H9 (cell line): Measurements from ENCODE around the gene WT1. TPM values are rescaled to one million over a fixed set of nuclear protein-coding genes. Genes with fewer than 3 reads are reported as not detected.

Experiments
- DNase-seq: peaks from one replicate; pipeline ENCODE4 v3.0.0-alpha.2; 2017
- H2AFZ ChIP-seq: one replicate; pipeline ENCODE4 v1.6.1; 2013; ENCODE audit warnings: mild to moderate bottlenecking, low read length, control low read depth, moderate library complexity
- H2AK5ac ChIP-seq: 2 replicates; pipeline ENCODE4 v1.6.1; 2013; ENCODE audit warnings: low read length, control low read depth, mixed read lengths; ENCODE audit not compliant: insufficient read length
- H2BK120ac ChIP-seq: one replicate; pipeline ENCODE4 v1.6.1; 2013; ENCODE audit warnings: low read depth, mild to moderate bottlenecking, low read length, control low read depth, inconsistent platforms; ENCODE audit not compliant: poor library complexity, severe bottlenecking
- H2BK12ac ChIP-seq: 2 replicates; pipeline ENCODE4 v1.6.1; 2013; ENCODE audit warnings: low read length, control low read depth, mixed read lengths, low read depth; ENCODE audit not compliant: insufficient read length
- H2BK15ac ChIP-seq: 2 replicates; pipeline ENCODE4 v1.6.1; 2013; ENCODE audit warnings: low read depth, low read length, control low read depth
- H2BK20ac ChIP-seq: one replicate; pipeline ENCODE4 v1.6.1; 2013; ENCODE audit warnings: low read depth, mild to moderate bottlenecking, low read length, control low read depth, inconsistent platforms; ENCODE audit not compliant: poor library complexity, severe bottlenecking
- H2BK5ac ChIP-seq: 2 replicates; pipeline ENCODE4 v1.6.1; 2013; ENCODE audit warnings: low read length, control low read depth, mixed read lengths; ENCODE audit not compliant: insufficient read length
- H3K14ac ChIP-seq: 2 replicates; pipeline ENCODE4 v1.6.1; 2013; ENCODE audit warnings: low read length, control low read depth; ENCODE audit not compliant: insufficient read depth
- H3K18ac ChIP-seq: 2 replicates; pipeline ENCODE4 v1.6.1; 2013; ENCODE audit warnings: low read depth, mild to moderate bottlenecking, mixed read lengths, low read length, control low read depth; ENCODE audit not compliant: insufficient read length
- H3K23ac ChIP-seq: 2 replicates; pipeline ENCODE4 v1.6.1; 2013; ENCODE audit warnings: low read length, control low read depth, mixed read lengths, low read depth; ENCODE audit not compliant: insufficient read length
- H3K23me2 ChIP-seq: 2 replicates; pipeline ENCODE4 v1.6.1; 2013; ENCODE audit warnings: low read depth, mild to moderate bottlenecking, mixed read lengths, low read length, control low read depth; ENCODE audit not compliant: insufficient read length, poor library complexity, severe bottlenecking
- H3K27ac ChIP-seq: 2 replicates; pipeline ENCODE4 v1.5.1; 2013; ENCODE audit warnings: low read length, control low read depth, mixed read lengths, low read depth; ENCODE audit not compliant: insufficient read length
- H3K27me3 ChIP-seq: 2 replicates; pipeline ENCODE4 v1.6.1; 2013; ENCODE audit warnings: low read length, control low read depth, inconsistent platforms; ENCODE audit not compliant: insufficient read depth
- H3K4ac ChIP-seq: 2 replicates; pipeline ENCODE4 v1.6.1; 2013; ENCODE audit warnings: low read depth, mild to moderate bottlenecking, control low read depth, inconsistent platforms, low read length, moderate library complexity
- H3K4me1 ChIP-seq: 2 replicates; pipeline ENCODE4 v1.6.1; 2013; ENCODE audit warnings: low read length, control low read depth, inconsistent platforms; ENCODE audit not compliant: insufficient read depth
- H3K4me2 ChIP-seq: 2 replicates; pipeline ENCODE4 v1.6.1; 2013; ENCODE audit warnings: low read length, control low read depth, mixed read lengths; ENCODE audit not compliant: insufficient read length, insufficient read depth
- H3K56ac ChIP-seq: 2 replicates; pipeline ENCODE4 v1.6.1; 2013; ENCODE audit warnings: low read depth, mild to moderate bottlenecking, mixed read lengths, low read length, control low read depth; ENCODE audit not compliant: insufficient read length
- H3K79me1 ChIP-seq: 2 replicates; pipeline ENCODE4 v1.6.1; 2013; ENCODE audit warnings: low read depth, mild to moderate bottlenecking, moderate library complexity, low read length, control low read depth, inconsistent platforms; ENCODE audit not compliant: insufficient read depth, poor library complexity, severe bottlenecking
- H3K79me2 ChIP-seq: 2 replicates; pipeline ENCODE4 v1.6.1; 2013; ENCODE audit warnings: low read length, control low read depth, inconsistent platforms; ENCODE audit not compliant: insufficient read depth
- H3K9ac ChIP-seq: 2 replicates; pipeline ENCODE4 v1.6.1; 2013; ENCODE audit warnings: low read length, control low read depth, mixed read lengths; ENCODE audit not compliant: insufficient read length; ENCODE audit errors: extremely low read depth
- H3K9me3 ChIP-seq: one replicate; pipeline ENCODE4 v1.6.1; 2013; ENCODE audit warnings: low read depth, low read length, inconsistent platforms; ENCODE audit not compliant: control insufficient read depth
- H3T11ph ChIP-seq: one replicate; pipeline ENCODE4 v1.6.1; 2013; ENCODE audit warnings: mild to moderate bottlenecking, low read length, control low read depth, inconsistent platforms
- H4K20me1 ChIP-seq: one replicate; pipeline ENCODE4 v1.6.1; 2013; ENCODE audit not compliant: control insufficient read depth, insufficient read length, insufficient read depth
- H4K5ac ChIP-seq: 2 replicates; pipeline ENCODE4 v1.6.1; 2013; ENCODE audit warnings: low read depth, mild to moderate bottlenecking, mixed read lengths, low read length, control low read depth; ENCODE audit not compliant: insufficient read length
- H4K8ac ChIP-seq: replicated peaks from 2 replicates; pipeline ENCODE4 v1.6.1; 2013; ENCODE audit warnings: low read length, control low read depth, mixed read lengths, low read depth; ENCODE audit not compliant: insufficient read length
- H4K91ac ChIP-seq: 2 replicates; pipeline ENCODE4 v1.6.1; 2013; ENCODE audit warnings: low read depth, mild to moderate bottlenecking, moderate library complexity, mixed read lengths, low read length, control low read depth; ENCODE audit not compliant: insufficient read length
- H3K27ac Mint-ChIP-seq, 3 experiments: 2 replicates in 2 of 3; 3 replicates in 1 of 3; pipeline ENCODE4 v1.8.0; 2020 to 2021; ENCODE audit warnings: mixed read lengths in 3 of 3, mild to moderate bottlenecking in 1 of 3, moderate library complexity in 1 of 3
- H3K27me3 Mint-ChIP-seq: 2 replicates; pipeline ENCODE4 v1.8.0; 2021; ENCODE audit warnings: low read depth, mild to moderate bottlenecking, moderate library complexity, mixed read lengths
- H3K36me3 Mint-ChIP-seq, 3 experiments: 2 replicates in 2 of 3; 3 replicates in 1 of 3; pipeline ENCODE4 v1.8.0; 2020 to 2021; ENCODE audit warnings: low read depth in 3 of 3, mixed read lengths in 3 of 3; ENCODE audit not compliant: insufficient read depth in 1 of 3
- H3K4me1 Mint-ChIP-seq, 2 experiments: 2 replicates each; pipeline ENCODE4 v1.8.0; 2020; ENCODE audit warnings: mixed read lengths in 2 of 2
- H3K4me3 Mint-ChIP-seq, 2 experiments: 2 replicates in 1 of 2; 3 replicates in 1 of 2; pipeline ENCODE4 v1.8.0; 2020 to 2021; ENCODE audit warnings: mild to moderate bottlenecking in 2 of 2, mixed read lengths in 2 of 2, moderate library complexity in 1 of 2
- H3K9me3 Mint-ChIP-seq, 2 experiments: 2 replicates in 1 of 2; 3 replicates in 1 of 2; pipeline ENCODE4 v1.8.0; 2020; ENCODE audit warnings: mild to moderate bottlenecking in 2 of 2, mixed read lengths in 2 of 2, moderate library complexity in 1 of 2
- WGBS: extraction: QIAGEN DNeasy Blood & Tissue Kit; methylation state at CpG from one replicate; pipeline ENCODE4 v1.1.7; 2013; ENCODE audit warnings: missing lambda C conversion rate, low lambda C conversion rate, mixed read lengths; ENCODE audit not compliant: insufficient read length; ENCODE audit errors: extremely low coverage; 5-methylcytosine and 5-hydroxymethylcytosine counted together
- total RNA-seq: library from RNA; stranded (reverse); gene quantifications from 2 replicates; pipeline ENCODE4 v1.2.1, GENCODE V29; 2021
- TF ChIP-seq, protein P1 (sequence below): fragments of 200-600 bp; sonication (generic); conservative IDR thresholded peaks from 3 replicates; pipeline ENCODE4 v1.8.0; 2021; ENCODE audit warnings: antibody characterized with exemption, mild to moderate bottlenecking

WT1 gene
- total RNA-seq, 1 experiment from 2014 or later: 0.20 TPM

DNA sequence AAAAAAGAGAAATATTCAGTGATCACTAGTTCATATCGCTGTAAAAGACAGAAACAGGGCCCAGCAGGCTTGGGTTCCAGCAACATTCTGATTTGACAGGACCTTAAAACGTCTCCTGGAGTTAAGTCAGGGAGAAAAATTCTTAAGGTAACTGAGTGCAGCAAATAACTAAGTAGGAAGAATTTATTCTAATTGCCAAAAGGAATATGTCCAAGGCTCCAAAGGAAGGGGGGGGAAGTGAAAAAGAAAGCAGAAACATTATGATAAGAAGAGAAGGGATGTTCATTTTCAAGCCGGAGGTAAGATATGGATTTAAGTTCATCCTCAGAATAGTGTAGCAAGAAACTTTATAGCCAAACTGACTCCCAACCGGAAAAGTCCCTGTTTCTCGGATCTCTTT, 90.4 kb downstream of the WT1 start:
- Histone ChIP-seq H2BK15ac (no peak overlapping the region), H3T11ph (no peak overlapping the region), H3K79me2 (no peaks in the 10 kb centered on the region), H2AK5ac (no peak overlapping the region), H3K9me3 (no peaks in the 10 kb centered on the region), H3K27ac (no peak overlapping the region), H4K91ac (no peak overlapping the region), H2BK5ac (no peak overlapping the region), H4K20me1 (no peaks in the 10 kb centered on the region), H2BK12ac (no peak overlapping the region), H3K4ac (no peak overlapping the region), H3K9ac (no peak overlapping the region), H4K5ac (no peak overlapping the region), H3K23me2 (no peaks in the 10 kb centered on the region), H3K18ac (no peak overlapping the region), H2BK120ac (no peak overlapping the region), H3K23ac (no peak overlapping the region), H3K56ac (no peak overlapping the region), H3K27me3 (no peaks in the 10 kb centered on the region), H3K4me1 (no peaks in the 10 kb centered on the region), H3K79me1 (no peaks in the 10 kb centered on the region), H3K4me2 (no peak overlapping the region), H2BK20ac (no peak overlapping the region), H2AFZ (no peak overlapping the region), H4K8ac (no peak overlapping the region), H3K14ac (no peak overlapping the region)
- Mint-ChIP-seq H3K27me3 (peaks cover 5% of the 10 kb centered on the region), H3K4me3 (no peak overlapping the region), H3K36me3 (no peaks in the 10 kb centered on the region), H3K27ac (no peak overlapping the region), H3K9me3 (no peaks in the 10 kb centered on the region), H3K4me1 (no peaks in the 10 kb centered on the region)
- no CpG with 5 or more reads among the region's 5 CpGs for WGBS
- DNase-seq: no peak
- TF ChIP-seq, protein P1, sequence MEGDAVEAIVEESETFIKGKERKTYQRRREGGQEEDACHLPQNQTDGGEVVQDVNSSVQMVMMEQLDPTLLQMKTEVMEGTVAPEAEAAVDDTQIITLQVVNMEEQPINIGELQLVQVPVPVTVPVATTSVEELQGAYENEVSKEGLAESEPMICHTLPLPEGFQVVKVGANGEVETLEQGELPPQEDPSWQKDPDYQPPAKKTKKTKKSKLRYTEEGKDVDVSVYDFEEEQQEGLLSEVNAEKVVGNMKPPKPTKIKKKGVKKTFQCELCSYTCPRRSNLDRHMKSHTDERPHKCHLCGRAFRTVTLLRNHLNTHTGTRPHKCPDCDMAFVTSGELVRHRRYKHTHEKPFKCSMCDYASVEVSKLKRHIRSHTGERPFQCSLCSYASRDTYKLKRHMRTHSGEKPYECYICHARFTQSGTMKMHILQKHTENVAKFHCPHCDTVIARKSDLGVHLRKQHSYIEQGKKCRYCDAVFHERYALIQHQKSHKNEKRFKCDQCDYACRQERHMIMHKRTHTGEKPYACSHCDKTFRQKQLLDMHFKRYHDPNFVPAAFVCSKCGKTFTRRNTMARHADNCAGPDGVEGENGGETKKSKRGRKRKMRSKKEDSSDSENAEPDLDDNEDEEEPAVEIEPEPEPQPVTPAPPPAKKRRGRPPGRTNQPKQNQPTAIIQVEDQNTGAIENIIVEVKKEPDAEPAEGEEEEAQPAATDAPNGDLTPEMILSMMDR: no peak
